ENCODE results near the gene SLC15A3. TPM values are rescaled to one million over a fixed set of nuclear protein-coding genes. Genes with fewer than 3 reads are reported as not detected.

The SLC15A3 gene
- total RNA-seq, 1 donor = 13.0 TPM

DNA sequence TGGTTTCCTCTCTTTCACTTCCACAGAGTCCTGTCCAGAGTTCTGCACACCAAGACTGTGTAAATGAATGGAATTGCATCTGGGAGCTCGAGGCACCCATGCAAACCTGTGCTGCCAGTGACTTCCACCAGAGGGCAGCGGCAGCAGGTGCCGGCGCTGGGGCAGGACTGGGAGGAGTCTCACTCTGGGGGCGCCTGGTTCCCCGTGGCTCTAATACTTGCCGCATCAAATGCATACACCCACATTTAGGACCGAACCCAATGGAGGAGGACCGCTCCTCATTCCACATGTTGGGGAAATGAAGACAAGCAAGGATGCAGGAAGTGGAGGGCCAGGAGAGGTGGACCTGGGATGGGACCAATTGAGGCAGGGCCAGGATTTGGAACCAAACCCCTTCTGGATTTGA, 18.4 kb upstream of the SLC15A3 start:
- DNase-seq (ENCODE audit: low read depth) = peak; percentile 35
- TF ChIP-seq, protein P1, sequence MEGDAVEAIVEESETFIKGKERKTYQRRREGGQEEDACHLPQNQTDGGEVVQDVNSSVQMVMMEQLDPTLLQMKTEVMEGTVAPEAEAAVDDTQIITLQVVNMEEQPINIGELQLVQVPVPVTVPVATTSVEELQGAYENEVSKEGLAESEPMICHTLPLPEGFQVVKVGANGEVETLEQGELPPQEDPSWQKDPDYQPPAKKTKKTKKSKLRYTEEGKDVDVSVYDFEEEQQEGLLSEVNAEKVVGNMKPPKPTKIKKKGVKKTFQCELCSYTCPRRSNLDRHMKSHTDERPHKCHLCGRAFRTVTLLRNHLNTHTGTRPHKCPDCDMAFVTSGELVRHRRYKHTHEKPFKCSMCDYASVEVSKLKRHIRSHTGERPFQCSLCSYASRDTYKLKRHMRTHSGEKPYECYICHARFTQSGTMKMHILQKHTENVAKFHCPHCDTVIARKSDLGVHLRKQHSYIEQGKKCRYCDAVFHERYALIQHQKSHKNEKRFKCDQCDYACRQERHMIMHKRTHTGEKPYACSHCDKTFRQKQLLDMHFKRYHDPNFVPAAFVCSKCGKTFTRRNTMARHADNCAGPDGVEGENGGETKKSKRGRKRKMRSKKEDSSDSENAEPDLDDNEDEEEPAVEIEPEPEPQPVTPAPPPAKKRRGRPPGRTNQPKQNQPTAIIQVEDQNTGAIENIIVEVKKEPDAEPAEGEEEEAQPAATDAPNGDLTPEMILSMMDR (IDR thresholded peaks at IDR 0.05; ENCODE audit: insufficient read depth, low read depth, low read length) = peak; percentile 87
- H3K4me3 ChIP-seq (ENCODE audit: low read depth, low read length) = no peak overlapping the region

DNA sequence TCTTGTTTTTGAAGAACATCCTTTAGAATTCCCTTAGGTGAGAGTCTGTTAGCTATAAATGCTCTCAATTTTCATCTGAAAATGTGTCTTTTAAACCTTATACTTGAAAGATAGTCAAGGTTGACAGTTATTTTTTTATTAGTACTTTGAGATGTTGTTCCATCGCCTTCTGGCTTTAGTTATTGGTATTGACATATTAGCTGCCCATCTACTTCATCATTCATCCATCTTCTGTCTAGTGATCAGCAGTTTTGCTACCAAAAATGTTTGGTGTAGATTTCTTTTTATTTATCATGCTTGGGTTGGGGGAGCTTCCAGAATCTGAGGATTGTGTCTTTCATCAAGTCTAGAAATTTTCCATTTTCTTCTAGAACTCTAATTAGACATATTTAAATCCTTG, 16.2 kb upstream of the SLC15A3 start:
- TF ChIP-seq, protein P1 (IDR thresholded peaks at IDR 0.05; ENCODE audit: insufficient read depth, low read depth, low read length) = no peak
- H3K4me3 ChIP-seq (ENCODE audit: low read depth, low read length) = no peak overlapping the region
- DNase-seq (ENCODE audit: low read depth) = no peak

DNA sequence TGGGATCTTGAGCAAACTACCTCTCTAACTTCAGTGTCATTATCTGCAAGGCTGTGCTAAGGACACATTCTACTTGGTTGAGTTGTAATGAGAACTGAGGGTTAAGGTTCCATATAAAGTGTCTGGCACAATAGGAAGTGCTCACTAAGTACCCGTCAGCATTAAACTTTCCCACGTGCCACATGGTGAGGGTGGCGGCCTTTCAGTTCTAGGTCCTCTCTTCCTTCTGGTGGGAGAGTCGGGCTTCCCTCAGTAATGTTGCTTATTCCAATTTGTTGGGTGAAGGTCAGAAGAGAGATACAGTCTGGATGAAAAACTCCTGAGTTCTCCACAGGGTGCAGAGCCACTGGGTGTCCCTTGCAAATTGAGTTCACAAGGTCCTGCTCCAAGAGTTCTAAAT, 14.9 kb upstream of the SLC15A3 start:
- TF ChIP-seq, protein P1 (IDR thresholded peaks at IDR 0.05; ENCODE audit: insufficient read depth, low read depth, low read length) = no peak
- H3K4me3 ChIP-seq (ENCODE audit: low read depth, low read length) = no peak overlapping the region
- no peak for DNase-seq (ENCODE audit: low read depth)

DNA sequence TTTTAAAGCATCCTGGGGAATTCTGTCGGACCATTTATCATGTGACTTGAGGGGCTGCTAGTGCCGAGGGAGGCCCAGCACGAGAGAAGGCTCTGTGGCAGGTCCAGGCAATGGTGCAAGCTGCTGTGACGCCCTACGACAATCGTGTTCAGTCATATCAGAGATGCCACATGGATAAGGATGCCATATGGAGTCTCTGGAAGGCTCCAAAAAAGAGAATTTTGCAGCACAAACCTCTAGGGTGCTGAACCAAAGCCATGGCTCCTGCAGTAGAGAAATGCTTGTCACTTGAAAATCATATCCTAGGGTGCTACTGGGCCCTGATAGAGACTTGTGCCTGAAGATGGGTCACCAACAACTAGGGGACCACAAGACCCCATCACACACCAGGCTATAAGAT, 12.8 kb upstream of the SLC15A3 start:
- no peak for DNase-seq (ENCODE audit: low read depth)
- TF ChIP-seq, protein P1 (IDR thresholded peaks at IDR 0.05; ENCODE audit: insufficient read depth, low read depth, low read length) = no peak
- H3K4me3 ChIP-seq (ENCODE audit: low read depth, low read length) = no peak overlapping the region

DNA sequence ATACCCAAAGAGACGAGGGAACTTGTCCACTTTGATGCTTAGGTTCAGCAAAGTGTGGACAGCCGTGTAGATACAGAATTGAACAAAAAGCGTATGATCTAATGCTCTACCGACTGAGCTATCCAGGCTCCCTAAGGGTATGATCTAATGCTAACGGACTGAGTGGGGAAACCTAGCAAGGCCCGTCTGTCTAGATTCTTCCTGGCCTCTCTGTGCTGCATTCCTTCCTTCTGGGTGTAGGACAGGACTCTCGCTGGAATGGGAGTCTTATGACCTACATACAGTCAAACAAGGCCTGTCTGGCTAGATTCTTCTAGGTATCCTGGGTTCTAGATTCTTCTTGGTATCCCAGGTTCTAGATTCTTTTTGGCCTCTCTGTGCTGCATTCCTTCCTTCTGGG, 8.4 kb upstream of the SLC15A3 start:
- no peak overlapping the region for H3K4me3 ChIP-seq (ENCODE audit: low read depth, low read length)
- TF ChIP-seq, protein P1 (IDR thresholded peaks at IDR 0.05; ENCODE audit: insufficient read depth, low read depth, low read length) = no peak

DNA sequence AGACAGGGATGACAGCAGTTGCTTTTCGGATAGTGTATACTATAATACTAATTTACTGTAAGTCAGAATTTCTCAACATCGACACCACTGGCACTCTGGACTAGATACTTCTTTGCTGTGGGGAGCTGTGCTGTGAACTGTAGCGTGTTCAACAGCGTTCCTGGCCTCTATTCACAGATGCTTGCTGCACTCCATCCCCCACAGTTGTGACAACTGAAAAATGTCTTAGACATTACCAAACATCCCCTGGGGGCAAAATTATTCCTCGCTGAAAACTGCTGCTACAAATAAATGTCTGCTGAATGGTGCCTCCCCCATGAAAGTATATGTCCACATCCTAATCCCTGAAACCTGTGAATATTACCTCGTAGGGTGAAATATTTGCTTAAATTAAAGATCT, 7.5 kb upstream of the SLC15A3 start:
- DNase-seq (ENCODE audit: low read depth) = peak; percentile 22
- H3K4me3 ChIP-seq (ENCODE audit: low read depth, low read length) = no peak overlapping the region
- TF ChIP-seq, protein P1 (IDR thresholded peaks at IDR 0.05; ENCODE audit: insufficient read depth, low read depth, low read length) = no peak

More for the DNA sequence above, 8.4 kb upstream of the SLC15A3 start:
- DNase-seq (ENCODE audit: low read depth) = no peak

DNA sequence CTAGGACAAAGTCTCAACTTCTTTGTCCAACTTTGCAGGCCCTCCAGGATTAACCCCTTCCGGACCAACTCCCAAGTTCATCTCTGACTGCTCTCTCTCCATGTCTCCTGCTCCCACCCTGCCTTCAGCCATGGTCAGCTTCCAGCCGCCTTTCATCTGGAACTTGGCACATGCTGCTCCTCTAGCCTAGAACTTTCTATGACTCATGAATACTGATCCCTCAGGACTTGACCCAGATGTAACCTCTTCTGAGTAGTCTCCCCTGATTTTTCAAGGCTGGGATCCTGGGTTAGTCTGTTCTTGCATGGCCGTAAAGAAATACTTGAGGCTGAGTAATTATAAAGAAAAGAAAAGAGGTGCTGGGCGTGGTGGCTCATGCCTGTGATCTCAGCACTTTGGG, 5.2 kb upstream of the SLC15A3 start:
- peak; percentile 48 for DNase-seq (ENCODE audit: low read depth)
- H3K4me3 ChIP-seq (ENCODE audit: low read depth, low read length) = no peak overlapping the region
- TF ChIP-seq, protein P1 (IDR thresholded peaks at IDR 0.05; ENCODE audit: insufficient read depth, low read depth, low read length) = no peak

Measured in fibroblast of villous mesenchyme (primary cell).